Measurements from ENCODE around the gene TRPV5. TPM values are rescaled to one million over a fixed set of nuclear protein-coding genes. Genes with fewer than 3 reads are reported as not detected.

The TRPV5 gene
- total and polyA plus RNA-seq, 2 donors (not counting 3 experiments of a cell fraction or from before 2014, with no cell fraction given), result not detected

GRCh38 chr7:142876236-142876960 lies 57.1 kb downstream of the TRPV5 start:
- dilution Hi-C loops (cut with MboI; ENCODE audit: extremely low pct_ligation_motif_present, low sequenced_read_pairs) (no loop called here), intact Hi-C loops (cut with micrococcal nuclease) (no loop called here)
- no peak for DNase-seq (ENCODE audit: low read depth, low spot score)
- Histone ChIP-seq H3K9ac (replicated peaks; ENCODE audit: extremely low read depth, insufficient read depth, low read length) (no peak overlapping the region), H3K4me3 (replicated peaks in 1 of 3; ENCODE audit: insufficient read depth in 1 of 3, low read depth in 1 of 3, low read length in 3 of 3) (no peak overlapping the region), H3K27ac (ENCODE audit: insufficient read depth, low read depth, low read length) (no peak overlapping the region), H3K27me3 (ENCODE audit: control insufficient read depth in 2 of 2, insufficient read depth in 2 of 2, low read length in 2 of 2) (peaks cover 0 to 2% of the 10 kb centered on the region in 2 experiments), H3K79me2 (ENCODE audit: control insufficient read depth, insufficient read depth, low read length) (no peaks in the 10 kb centered on the region), H3K9me3 (replicated peaks; ENCODE audit: control insufficient read depth, insufficient read depth, low read length) (no peaks in the 10 kb centered on the region), H3K9me1 (replicated peaks; ENCODE audit: control insufficient read depth, extremely low read depth, insufficient read depth, low read length) (no peaks in the 10 kb centered on the region), H3K36me3 (ENCODE audit: control insufficient read depth in 2 of 2, extremely low read depth in 1 of 2, insufficient read depth in 2 of 2, low read length in 2 of 2) (no peaks in the 10 kb centered on the region), H4K20me1 (replicated peaks; ENCODE audit: control insufficient read depth, extremely low read depth, insufficient read depth, low read length) (no peaks in the 10 kb centered on the region), H3K4me2 (ENCODE audit: insufficient read depth, low read length) (no peak overlapping the region), H2AFZ (ENCODE audit: low read depth, low read length) (no peak overlapping the region), H3K4me1 (ENCODE audit: control insufficient read depth, extremely low read depth, insufficient read depth, low read length) (no peaks in the 10 kb centered on the region)
- TF ChIP-seq EZH2 (IDR thresholded peaks at IDR 0.05; ENCODE audit: borderline replicate concordance, low read depth, low read length, severe bottlenecking), result no peak
- TF ChIP-seq CTCF (IDR thresholded peaks at IDR 0.05; ENCODE audit: extremely low read depth in 1 of 2, insufficient read depth in 1 of 2, low read depth in 1 of 2, low read length in 2 of 2), result no peak
- no peak for TF ChIP-seq POLR2A (IDR thresholded peaks at IDR 0.05; ENCODE audit: low read depth, low read length)
- TF ChIP-seq MAX (IDR thresholded peaks at IDR 0.05; ENCODE audit: insufficient read depth, insufficient read length), result no peak
- TF ChIP-seq GATA2 (IDR thresholded peaks at IDR 0.05; ENCODE audit: insufficient read depth, insufficient read length, low read depth, low read length), result no peak
- no peak for TF ChIP-seq FOS (IDR thresholded peaks at IDR 0.05; ENCODE audit: borderline replicate concordance, insufficient read depth, low read length)
- TF ChIP-seq POLR2AphosphoS5 (IDR thresholded peaks at IDR 0.05; ENCODE audit: insufficient read depth, low read depth, low read length), result no peak
- TF ChIP-seq MYC (IDR thresholded peaks at IDR 0.05; ENCODE audit: low read depth, low read length), result no peak
- ChIA-PET CTCF (no interaction called here), POLR2A (no interaction called here)
- BruUV-seq (replicated peaks), result no TSS peak
- no peak for FAIRE-seq
